NCI-H226 (cell line): ENCODE results near the gene TMEM61.
"Not testable (repeated sequence)": the region's sequence is repeated elsewhere in the genome, so short reads cannot be mapped to it uniquely, and the experiment has no call there.

ENCODE experiments used
- DNase-seq: peaks from one replicate; pipeline ENCODE4 v3.0.0-alpha.2; 2015

TMEM61 gene

GRCh38 chr1:55005351-55006140 lies 25.1 kb downstream of the TMEM61 start:
- no peak for DNase-seq

GRCh38 chr1:55006931-55007330 lies 26.5 kb downstream of the TMEM61 start:
- DNase-seq = no peak

- DNase-seq = peak; percentile 83
Observed at GRCh38 chr1:55007625-55008024, 27.2 kb downstream of the TMEM61 start.

DNA sequence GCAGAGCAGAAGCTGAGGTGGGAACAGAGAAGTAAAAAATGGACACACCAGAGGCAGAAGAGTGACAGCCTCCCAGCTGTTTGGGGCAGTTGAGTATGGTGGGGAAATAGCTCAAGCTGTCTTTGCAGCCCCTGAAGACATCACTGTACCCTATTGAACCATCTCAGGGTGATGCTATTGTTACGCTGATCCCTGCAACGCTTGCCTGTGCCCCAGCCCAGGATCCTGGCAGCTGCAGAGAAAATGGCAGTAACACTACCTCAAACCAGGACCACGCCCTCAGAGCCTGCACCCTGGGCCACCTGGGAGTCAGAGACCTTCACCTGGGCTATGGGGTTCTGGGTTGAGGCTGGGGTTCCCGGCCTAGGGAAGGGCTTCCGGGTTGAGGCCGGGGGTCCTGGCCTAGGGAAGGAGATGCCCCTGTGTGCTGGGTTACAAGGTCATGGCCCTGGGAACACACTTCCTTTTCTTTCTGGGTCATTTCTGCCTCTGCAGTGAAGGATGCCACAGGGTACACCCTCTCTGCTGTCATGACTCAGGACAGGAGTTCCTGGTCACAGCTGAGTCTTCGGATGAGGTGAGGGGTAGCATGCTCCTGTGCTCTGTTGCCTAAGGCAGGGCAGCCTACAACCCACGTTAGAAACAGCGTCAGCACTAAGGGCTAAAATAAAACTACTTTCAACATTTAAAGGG lies 29.9 kb downstream of the TMEM61 start:
- DNase-seq = no peak

DNA sequence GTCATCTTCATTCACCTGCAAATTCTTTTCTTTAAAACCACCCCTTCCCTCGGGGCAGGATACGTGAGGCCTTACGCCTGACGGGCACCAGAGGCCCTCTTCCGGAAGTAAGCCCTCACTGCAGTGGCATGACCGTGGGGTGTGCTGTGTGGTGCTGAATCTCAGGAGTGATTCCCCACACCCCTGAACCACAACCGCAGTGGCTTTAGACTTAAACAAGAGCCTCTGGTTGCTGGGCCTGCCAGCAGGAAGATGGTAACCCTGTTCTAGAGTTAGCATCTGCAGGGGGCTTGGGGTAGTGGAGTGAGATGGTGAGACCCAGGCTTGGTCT lies 30.4 kb downstream of the TMEM61 start:
- no peak for DNase-seq

DNA sequence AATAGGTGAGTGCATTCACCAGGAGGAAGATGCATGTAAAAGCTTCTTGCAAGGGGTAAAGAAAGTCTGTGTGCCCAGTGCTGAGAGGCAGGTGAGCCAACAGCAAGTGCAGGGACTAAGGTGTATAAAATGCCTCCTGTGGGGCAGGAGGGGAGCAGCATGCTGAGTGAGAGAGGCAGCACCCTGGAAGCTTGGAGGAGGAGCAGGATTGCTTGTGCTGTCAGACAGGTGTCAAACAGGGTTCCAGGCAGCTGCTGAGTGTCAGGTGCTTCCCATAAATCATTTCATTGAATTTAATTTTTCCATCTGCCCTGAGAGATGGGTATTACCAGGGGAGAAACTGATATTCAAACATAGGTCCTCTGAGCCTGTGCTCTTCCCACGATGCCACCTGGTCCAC lies 32.2 kb downstream of the TMEM61 start:
- DNase-seq = no peak

- DNase-seq = no peak
Observed at GRCh38 chr1:55015123-55015522, 34.7 kb downstream of the TMEM61 start.

DNA sequence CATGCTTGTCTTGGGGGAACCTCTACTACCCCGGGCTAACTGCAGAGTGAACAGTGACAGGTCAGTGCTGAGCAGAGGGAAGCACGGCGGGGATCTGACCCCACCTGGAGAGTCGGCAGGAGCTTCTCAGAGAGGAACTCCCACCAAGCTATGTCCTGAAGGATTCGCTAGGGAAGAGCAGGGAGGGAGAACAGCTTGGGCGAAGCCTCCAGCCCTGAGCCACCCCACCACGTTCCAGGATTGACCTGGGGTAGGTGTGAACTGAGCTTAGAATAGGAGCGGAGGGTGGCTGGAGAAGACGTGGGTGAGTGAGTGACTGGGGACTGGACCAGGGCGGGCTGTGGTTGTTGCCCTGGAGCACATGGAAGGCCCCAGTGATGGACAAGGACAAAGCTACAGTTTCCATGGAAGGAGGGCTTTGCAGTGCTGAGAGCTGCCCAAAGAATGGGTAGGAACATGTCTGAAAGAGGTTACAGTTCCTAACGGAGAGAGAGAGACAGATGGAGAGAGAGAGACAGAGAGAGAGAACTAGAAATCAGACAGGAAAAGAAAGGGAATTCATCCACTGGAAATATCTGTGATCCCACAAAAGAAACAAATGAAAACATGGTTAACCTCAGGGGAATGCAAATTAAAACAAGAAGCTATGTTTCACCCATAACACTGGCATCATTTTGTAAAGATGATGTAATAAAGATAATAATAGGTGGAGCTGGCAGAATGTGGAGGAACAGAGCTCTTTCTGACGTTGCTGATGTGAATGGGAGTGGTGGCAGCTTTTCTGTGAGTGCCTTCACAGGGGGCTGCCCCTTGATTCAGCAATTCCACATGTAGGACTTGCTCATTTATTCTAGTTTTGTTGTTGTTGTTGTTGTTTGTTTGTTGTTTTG lies 35.5 kb downstream of the TMEM61 start:
- no peak for DNase-seq

- DNase-seq = no peak
Observed at GRCh38 chr1:55018395-55018794, 38.0 kb downstream of the TMEM61 start.

GRCh38 chr1:55021942-55022546 lies 41.6 kb downstream of the TMEM61 start:
- DNase-seq = peak; percentile 91

DNA sequence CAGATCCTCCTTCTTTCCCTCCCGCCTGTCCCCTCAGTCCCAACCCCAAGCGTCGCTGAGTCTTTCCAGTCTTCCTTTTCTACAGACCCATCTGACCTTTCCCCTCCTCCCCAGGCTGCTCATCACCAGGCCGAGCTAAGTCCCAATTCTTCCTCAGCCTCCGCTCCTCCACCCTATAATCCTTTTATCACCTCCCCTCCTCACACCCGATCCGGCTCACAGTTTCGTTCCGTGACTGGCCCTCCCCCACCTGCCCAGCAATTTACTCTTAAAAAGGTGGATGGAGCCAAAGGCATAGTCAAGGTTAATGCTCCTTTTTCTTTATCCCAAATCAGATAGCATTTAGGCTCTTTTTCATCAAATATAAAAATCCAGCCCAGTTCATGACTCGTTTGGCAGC lies 43.7 kb downstream of the TMEM61 start:
- not testable (repeated sequence) for DNase-seq

DNA sequence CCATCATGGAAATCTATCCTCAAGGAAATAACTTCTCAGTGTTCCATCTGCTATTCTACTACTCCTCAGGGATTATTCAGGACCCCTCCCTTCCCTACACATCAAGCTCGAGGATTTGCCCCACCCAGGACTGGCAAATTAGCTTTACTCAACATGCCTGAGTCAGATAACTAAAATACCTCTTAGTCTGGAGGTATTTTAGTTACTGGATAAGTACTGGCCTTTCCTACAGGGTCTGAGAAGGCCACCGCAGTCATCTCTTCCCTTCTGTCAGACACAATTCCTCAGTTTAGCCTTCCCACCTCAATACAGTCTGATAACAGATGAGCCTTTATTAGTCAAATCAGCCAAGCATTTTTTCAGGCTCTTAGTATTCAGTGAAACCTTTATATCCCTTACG lies 46.3 kb downstream of the TMEM61 start:
- not testable (repeated sequence) for DNase-seq

DNA sequence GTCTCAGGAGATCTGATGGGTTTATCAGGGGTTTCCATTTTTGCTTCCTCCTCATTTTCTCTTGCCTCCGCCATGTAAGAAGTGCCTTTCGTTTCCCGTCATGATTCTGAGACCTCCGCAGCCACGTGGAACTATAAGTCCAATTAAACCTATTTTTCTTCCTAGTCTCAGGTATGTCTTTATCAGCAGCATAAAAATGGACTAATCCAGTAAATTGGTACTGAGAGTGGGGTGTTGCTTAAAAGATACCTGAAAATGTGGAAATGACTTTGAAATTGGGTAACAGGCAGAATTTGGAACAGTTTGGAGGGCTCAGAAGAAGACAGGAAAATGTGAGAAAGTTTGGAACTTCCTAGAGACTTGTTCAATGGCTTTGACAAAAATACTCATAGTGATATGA lies 50.7 kb downstream of the TMEM61 start:
- not testable (repeated sequence) for DNase-seq

GRCh38 chr1:55033265-55033614 lies 52.8 kb downstream of the TMEM61 start:
- no peak for DNase-seq

DNA sequence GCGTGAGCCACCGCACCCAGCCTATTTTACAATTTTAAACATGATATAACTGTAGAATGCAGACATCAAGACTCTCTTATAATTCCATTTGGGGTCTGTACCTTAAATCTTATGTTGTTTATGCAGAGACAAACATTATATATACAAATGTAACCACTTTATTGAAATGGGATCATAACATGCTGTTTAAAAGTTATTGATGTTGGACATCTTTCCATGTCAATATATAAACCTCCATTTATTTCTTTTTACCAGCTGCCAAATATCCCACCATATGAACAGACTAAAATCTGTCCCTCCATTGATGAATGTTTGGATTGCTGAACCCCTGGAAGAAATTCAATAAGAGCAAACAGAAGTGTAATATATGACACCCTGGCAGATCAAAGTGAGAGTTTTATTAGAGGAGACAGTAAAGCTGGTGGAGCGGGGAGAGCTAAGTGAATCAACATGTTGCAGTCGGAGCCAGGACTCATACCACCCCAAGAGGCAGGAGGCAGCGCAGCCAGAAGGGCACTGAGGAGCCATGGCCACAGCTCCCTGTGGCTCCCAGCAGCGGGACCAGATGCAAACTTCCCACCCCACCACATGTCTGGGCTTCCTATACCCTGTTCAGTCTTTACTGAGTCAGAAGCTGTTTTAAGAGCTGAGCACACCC lies 54.2 kb downstream of the TMEM61 start:
- DNase-seq = no peak

GRCh38 chr1:55035904-55036303 lies 55.5 kb downstream of the TMEM61 start:
- DNase-seq = no peak

- no peak for DNase-seq
Observed at GRCh38 chr1:55037733-55038551, 57.5 kb downstream of the TMEM61 start.

- no peak for DNase-seq
Observed at GRCh38 chr1:55038552-55038838, 58.1 kb downstream of the TMEM61 start.

GRCh38 chr1:55038974-55039341 lies 58.5 kb downstream of the TMEM61 start:
- no peak for DNase-seq

DNA sequence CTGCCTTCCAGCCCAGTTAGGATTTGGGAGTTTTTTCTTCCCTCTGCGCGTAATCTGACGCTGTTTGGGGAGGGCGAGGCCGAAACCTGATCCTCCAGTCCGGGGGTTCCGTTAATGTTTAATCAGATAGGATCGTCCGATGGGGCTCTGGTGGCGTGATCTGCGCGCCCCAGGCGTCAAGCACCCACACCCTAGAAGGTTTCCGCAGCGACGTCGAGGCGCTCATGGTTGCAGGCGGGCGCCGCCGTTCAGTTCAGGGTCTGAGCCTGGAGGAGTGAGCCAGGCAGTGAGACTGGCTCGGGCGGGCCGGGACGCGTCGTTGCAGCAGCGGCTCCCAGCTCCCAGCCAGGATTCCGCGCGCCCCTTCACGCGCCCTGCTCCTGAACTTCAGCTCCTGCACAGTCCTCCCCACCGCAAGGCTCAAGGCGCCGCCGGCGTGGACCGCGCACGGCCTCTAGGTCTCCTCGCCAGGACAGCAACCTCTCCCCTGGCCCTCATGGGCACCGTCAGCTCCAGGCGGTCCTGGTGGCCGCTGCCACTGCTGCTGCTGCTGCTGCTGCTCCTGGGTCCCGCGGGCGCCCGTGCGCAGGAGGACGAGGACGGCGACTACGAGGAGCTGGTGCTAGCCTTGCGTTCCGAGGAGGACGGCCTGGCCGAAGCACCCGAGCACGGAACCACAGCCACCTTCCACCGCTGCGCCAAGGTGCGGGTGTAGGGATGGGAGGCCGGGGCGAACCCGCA lies 59.1 kb downstream of the TMEM61 start, which contains the start of gene PCSK9:
Gene PCSK9, plus strand, starts transcription at position 207 of the 741 bp plus-strand sequence. Its CDS starts 290 bp downstream, at position 497.
- DNase-seq = no peak
